Measurements from ENCODE around the gene GRAMD1B.

Gene GRAMD1B

DNA sequence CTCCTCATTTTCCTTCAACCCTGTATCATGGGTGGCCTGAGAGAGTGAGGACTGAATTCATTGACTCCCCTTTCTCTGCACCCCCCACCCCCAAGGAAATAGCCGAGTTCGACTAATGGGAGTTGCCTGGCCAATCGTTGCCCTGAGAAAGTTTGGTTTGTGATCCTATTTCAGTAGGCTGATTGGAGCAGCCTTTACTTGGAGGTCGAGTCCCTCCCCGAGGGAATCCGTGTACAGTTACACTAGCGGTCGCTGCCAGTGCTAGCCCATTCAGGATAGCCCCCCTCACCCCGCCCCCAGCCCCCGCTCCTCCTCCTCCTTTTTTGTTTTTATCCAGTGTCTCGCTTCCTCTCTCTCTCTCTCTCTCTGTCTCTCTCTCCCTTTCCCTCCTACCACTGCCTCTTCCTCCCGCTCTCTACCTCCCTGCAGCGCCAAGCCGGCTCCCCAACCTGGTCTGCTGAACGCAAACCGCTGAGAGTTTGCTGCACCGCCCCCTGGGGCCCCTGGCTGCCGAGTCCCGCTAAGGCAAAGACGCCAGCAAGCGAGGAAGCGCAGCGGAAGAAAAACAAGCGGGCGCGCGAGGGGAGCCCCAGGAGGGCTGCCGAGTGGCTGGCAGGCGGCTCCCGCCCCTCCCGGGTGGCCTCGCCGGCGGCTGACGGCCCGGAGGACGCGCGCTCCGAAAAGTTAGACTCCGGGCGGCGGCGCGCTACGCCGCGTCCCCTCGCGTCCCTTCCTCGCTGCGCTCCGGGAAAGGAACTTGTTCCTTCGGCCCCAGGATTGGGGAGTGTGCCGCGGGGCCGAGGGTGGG is at the start of gene GRAMD1B:
TSS of gene GRAMD1B (plus strand) at position 357 of the 808 bp plus-strand sequence. CDS start 524 bp downstream, outside the sequence.
- DNase-seq (ENCODE audit: low read depth in 2 of 2): peak; percentile 63 to 67

DNA sequence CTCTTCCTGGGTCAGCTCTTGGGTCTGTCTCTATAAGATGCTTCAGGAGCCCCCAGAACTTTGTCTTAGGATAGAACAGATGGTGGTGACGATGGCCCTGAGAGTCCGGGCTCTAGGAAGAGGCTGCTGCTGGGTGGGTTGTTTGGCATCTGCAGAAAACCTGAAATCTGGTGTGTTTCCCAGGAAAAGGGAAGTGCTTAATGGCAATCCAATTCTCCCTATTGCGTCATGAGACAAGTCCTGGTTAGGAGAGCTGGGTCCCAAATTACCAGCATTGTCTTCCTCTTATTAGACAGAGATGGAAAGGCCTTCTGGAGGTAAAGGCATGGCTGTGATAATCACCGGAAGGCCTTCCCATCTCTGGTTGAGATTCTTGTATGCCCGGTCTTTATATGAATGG is 48.9 kb upstream of the GRAMD1B start:
- DNase-seq (ENCODE audit: low read depth in 2 of 2): no peak

DNA sequence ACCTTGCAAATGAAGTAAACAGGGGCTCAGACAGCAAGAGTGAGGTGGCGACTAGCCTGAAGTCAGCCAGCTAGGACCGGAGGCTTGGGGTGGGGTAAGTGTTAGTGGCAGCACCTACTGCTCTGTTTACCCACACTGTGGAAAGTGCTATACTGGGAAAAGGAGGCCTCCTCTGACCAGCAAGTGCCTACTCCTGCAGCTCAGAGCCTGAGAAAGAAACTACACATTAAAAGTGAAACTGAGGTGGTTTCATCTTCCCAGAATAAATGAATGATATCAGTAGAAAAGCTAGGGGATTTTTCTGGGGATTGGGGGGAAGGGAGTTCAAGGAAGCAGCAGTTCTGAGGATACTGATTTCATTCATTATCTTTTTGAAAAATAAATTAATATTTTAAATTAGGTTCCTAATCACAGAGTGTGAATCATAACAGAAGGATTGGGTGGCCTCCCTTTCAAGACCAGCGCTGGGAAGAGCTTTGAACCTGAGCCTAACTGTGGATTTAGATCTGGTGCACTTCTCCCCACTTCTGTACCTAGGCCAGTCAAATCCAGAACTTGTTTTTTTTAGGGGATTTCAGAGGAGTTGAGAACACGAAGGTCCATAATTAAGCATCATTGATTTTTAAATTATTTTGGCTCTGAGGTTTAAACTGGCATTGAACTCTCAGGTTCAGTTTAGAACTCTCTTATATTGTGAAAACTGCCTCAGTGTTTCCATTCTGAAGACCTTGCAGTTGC is 48.1 kb upstream of the GRAMD1B start:
- peak; percentile 66 to 69 for DNase-seq (ENCODE audit: low read depth in 2 of 2)

DNA sequence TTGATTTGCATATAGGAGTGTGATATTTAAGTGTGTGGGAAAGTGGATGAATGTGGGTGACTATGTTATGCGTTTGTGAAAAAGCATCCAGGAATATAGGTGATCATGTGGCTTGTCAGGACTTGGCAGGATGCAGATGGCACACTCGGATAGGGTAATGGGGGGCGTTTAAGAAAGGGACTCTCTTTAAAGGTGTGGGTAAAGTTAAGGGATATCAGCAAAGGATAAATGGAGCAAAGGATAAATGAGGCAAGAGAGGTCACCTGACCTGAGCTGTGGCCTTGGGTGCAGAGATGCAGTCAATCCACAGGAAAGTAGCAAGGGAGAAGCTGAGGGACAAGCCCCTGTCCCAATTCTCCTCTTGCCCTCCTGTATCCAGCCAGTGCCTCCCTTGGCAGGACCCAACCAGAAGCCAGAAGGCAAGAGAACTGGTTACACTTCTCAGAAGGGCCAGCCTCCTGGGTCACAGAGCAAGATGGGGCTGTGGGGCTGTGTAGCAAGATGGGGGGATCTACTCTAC is 47.5 kb upstream of the GRAMD1B start:
- DNase-seq (ENCODE audit: low read depth in 2 of 2): no peak

DNA sequence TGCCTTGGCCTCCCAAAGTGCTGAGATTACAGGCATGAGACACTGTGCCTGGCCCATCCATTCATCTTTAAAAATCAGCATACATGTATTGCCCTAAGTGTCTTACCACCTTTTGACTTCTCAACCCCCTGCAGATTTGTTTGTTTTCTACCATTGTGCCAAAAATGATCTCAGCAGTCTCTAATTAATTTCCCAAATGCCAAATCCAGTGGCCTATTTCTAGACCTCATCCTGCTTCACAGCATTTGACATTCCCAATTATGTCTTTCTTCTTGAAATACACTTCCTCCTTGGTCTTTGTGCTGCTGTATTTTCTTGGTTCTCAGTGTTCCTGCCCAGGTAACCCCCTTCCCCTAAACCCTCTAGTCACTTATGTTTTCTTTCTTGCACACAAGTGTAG is 46.0 kb upstream of the GRAMD1B start:
- no peak for DNase-seq (ENCODE audit: low read depth in 2 of 2)

GRCh38 chr11:123386796-123387510 is 43.1 kb upstream of the GRAMD1B start:
- no peak for DNase-seq (ENCODE audit: low read depth in 2 of 2)

- DNase-seq (ENCODE audit: low read depth in 2 of 2): no peak
Measured at GRCh38 chr11:123388640-123389039, 41.4 kb upstream of the GRAMD1B start.

GRCh38 chr11:123390146-123390545 is 39.9 kb upstream of the GRAMD1B start:
- DNase-seq (ENCODE audit: low read depth in 2 of 2): no peak

GRCh38 chr11:123391646-123392348 is 38.3 kb upstream of the GRAMD1B start:
- DNase-seq (ENCODE audit: low read depth in 2 of 2): no peak

DNA sequence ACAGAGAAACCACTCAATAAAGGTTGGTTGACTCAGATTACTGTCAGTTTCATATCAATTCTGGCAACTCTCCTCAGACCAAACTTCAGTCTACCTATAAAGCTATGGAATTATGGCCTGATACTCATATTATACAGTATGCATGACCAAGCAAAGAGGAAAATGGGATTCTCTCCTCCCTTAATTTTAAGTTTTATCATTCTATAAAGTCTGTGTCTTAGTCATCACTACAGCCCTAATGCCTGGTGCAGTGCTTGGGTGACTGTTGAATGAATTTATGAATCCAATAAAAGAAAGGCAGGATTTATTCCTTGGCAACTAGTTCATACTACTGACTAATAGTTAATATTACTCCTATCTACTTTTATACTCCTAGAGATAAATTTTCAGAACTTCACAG is 37.6 kb upstream of the GRAMD1B start:
- DNase-seq (ENCODE audit: low read depth in 2 of 2): no peak

GRCh38 chr11:123392844-123393243 is 37.2 kb upstream of the GRAMD1B start:
- no peak for DNase-seq (ENCODE audit: low read depth in 2 of 2)

- DNase-seq (ENCODE audit: low read depth in 2 of 2): no peak
Measured at GRCh38 chr11:123393312-123393927, 36.6 kb upstream of the GRAMD1B start.

DNA sequence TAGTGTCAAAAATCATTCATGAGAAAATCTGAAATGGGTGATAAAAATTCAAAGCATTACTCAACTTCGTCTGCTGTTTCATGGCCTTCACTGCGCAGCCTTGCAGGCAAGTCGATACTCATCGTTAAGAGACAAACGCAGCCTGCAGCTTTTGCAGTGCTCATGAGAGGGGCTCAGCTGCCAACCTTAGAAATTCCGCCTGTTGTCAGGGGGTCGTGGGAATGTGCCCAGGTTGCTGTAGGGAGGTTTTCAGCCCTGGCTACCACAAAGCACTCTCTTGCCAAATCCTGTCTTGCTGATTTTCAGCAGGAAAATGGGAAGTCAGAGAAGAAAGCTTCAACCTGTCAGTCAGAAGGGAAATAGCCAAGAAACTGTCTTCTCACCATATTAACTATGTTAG is 25.4 kb upstream of the GRAMD1B start:
- no peak for DNase-seq (ENCODE audit: low read depth in 2 of 2)

DNA sequence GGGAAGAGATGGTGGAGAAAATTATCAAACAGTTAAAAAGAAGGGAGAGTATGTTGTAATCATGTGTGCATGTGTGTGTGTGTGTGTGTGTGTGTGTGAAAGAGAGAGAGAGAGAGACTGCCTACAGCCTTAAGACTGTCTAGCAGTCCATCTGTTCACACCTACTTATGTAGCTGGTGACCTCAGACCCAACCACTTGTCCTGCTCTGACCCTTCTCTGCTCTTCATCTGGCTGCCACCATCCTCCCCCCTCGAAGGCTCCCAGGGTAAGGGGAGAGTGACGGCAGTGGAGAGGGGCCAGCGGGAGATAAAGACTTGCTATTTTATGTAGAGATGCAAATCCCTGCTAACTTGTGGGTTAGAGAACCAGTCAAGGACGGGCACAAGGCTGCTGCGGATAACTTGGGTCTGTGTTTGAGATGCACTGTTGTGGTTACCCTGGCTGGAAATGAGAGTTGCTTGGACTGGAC is 24.9 kb upstream of the GRAMD1B start:
- DNase-seq (ENCODE audit: low read depth in 2 of 2): no peak

DNA sequence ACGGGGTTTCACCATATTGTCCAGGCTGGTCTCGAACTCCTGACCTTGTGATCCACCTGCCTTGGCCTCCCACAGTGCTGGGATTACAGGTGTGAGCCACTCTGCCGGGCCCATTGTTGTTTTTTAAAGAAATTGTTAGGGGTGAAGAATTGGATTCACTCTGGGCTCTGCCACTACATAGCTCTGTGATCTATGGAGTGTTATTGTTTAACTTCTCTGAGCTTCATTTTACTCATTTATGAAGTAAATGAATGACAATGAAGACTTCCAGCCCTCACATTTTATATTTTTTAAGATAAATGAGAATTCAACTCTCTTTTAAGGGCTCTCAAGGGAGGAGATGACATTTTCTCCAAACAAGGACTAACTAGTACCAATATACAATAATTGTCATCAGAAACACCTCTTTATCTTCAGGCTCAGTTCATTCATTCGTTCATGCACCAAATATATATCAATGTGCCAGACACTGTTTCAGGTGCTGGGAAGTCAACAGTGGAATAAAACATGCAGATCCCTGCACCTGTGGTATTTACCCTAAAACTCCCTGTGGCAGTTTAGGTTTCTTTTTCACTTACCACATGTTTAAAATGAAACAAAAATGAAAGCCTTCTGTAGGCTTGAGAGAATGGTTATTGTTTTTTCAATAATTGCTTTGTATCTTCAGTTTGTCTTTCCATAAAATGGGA is 23.5 kb upstream of the GRAMD1B start:
- DNase-seq (ENCODE audit: low read depth in 2 of 2): no peak

GRCh38 chr11:123407130-123407995 is 22.7 kb upstream of the GRAMD1B start:
- peak; percentile 20 to 28 for DNase-seq (ENCODE audit: low read depth in 2 of 2)

DNA sequence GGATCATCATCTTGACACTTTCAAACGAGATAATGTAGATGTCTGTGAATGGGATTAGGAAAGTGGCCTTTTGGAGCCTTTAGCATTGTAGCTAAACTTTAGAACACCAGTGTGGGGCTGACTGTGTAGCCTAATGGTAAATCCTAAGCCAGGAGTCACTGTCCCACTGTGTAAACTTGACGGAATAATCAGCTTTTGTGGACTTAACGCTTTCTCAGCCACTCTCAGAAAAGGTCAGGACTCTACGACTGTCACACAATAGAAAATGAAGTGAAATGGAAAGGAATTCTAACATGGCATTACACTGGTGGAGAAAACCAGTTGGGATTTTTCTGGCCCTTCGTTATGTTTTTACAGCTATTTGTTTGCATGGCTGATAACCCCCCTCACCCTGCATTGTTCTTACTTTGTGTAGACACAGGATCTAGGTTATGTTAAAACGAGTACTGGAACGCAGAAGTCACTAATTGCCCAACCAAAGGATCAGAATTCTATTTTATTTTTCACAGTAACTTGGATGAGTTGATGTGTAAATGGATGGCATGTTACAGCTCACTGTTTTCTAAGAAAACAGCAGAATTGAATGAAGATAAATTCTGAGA is 22.0 kb upstream of the GRAMD1B start:
- DNase-seq (ENCODE audit: low read depth in 2 of 2): no peak

DNA sequence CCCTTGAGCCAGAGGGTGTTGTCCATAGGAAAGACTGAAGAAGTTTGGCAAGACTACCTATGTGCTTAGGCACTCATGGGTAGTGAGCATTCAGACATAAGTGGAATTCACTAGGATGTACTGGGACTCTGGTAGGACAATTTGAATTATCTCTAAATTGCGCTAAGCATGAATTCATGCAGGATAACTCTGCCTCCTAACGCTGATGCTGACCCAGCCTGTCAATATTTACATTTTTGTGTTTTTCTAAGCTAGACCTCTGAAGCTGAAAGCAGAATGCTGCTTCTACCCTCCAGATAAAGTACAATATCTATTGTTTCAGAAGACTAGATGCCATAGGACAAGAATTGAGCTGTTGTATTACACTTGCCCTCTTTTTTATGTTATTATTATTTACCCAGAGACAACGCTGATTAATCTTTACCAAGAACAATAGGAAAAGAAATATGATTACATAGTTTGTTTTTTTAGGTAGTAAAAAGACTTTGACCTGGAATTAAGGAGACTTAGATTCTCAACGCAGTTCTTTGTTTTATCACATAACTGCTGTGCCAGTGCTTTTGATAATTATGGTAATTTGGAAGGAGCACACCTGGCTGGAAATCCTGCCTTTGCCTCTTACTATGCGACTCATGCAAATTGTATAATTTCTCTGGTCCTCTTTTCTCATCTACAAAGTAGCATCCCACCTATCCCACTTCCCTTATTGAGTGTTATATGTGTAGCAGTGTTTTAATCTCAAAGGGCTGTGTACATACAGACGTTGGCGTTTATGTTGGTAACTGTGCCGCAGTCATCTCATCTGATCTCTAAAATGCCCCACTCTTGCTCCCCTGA is 21.2 kb upstream of the GRAMD1B start:
- no peak for DNase-seq (ENCODE audit: low read depth in 2 of 2)
